Measurements from ENCODE around the gene CAPN1.

GRCh38 chr11:65207918-65208784 lies 26.4 kb downstream of the CAPN1 start:
- TF ChIP-seq CTCF (IDR thresholded peaks at IDR 0.05) (no peak), POLR2A (IDR thresholded peaks at IDR 0.05) (no peak)

Data from adrenal gland (tissue), 5 donors.